Immature natural killer cell (primary cell): Measurements from ENCODE around the gene OR8G1. TPM values are rescaled to one million over a fixed set of nuclear protein-coding genes. Genes with fewer than 3 reads are reported as not detected.

Source experiments
- DNase-seq, 3 donors: peaks; one replicate each; pipeline ENCODE4 v3.0.0; 2022; ENCODE audit warnings: mixed read lengths in 1 of 3
- H3K27ac Mint-ChIP-seq, 6 donors: one replicate each; pipeline ENCODE4 v1.8.0; 2020; ENCODE audit warnings: mixed read lengths in 6 of 6, mild to moderate bottlenecking in 5 of 6, inconsistent platforms in 4 of 6, moderate library complexity in 3 of 6
- H3K27me3 Mint-ChIP-seq, 3 donors: one replicate each; pipeline ENCODE4 v1.8.0; 2020 to 2021; ENCODE audit warnings: low read depth in 3 of 3, mild to moderate bottlenecking in 3 of 3, mixed read lengths in 3 of 3, moderate library complexity in 3 of 3, inconsistent platforms in 1 of 3
- H3K36me3 Mint-ChIP-seq, 3 donors: one replicate each; pipeline ENCODE4 v1.8.0; 2020; ENCODE audit warnings: mixed read lengths in 3 of 3, inconsistent platforms in 2 of 3, mild to moderate bottlenecking in 2 of 3
- H3K4me1 Mint-ChIP-seq, 2 donors: one replicate each; pipeline ENCODE4 v1.8.0; 2020; ENCODE audit warnings: inconsistent platforms in 2 of 2, mild to moderate bottlenecking in 2 of 2, mixed read lengths in 2 of 2, moderate library complexity in 1 of 2
- H3K4me3 Mint-ChIP-seq, 5 donors: one replicate each; pipeline ENCODE4 v1.8.0; 2020; ENCODE audit warnings: mild to moderate bottlenecking in 5 of 5, mixed read lengths in 5 of 5, inconsistent platforms in 3 of 5, moderate library complexity in 3 of 5
- H3K9me3 Mint-ChIP-seq, 6 donors: one replicate each; pipeline ENCODE4 v1.8.0; 2020; ENCODE audit warnings: mild to moderate bottlenecking in 6 of 6, mixed read lengths in 6 of 6, inconsistent platforms in 4 of 6, moderate library complexity in 3 of 6
- polyA plus RNA-seq, 3 donors: library from polyadenylated mRNA; unstranded; fragments of 300-500 nt; fragmentation: Illumina TruSeq; gene quantifications; one replicate each; pipeline ENCODE4 v1.2.3, GENCODE V29; 2021

Gene OR8G1
- not detected for polyA plus RNA-seq

- Mint-ChIP-seq H3K27ac (no peak within 1 kb of the TSS), H3K4me3 (no peak within 1 kb of the TSS), H3K27me3 (peaks cover 0 to 3% (median 2%) of the 10 kb centered on the region in 3 donors), H3K36me3 (no peaks in the 10 kb centered on the region), H3K4me1 (no peaks in the 10 kb centered on the region), H3K9me3 (peaks cover 0 to 3% (median 0%) of the 10 kb centered on the region in 6 donors)
- DNase-seq = no peak
Observed at GRCh38 chr11:124240621-124241397, at the start of gene OR8G1. TSS of gene OR8G1 (plus strand) at chr11:124241095. CDS start at chr11:124249676, 8,581 bp downstream.

- Mint-ChIP-seq H3K4me1 (no peaks in the 10 kb centered on the region), H3K27ac (no peak overlapping the region), H3K9me3 (peaks cover 0 to under 1% (median 0%) of the 10 kb centered on the region in 6 donors), H3K36me3 (no peaks in the 10 kb centered on the region), H3K27me3 (no peaks in the 10 kb centered on the region), H3K4me3 (no peak overlapping the region)
- no peak for DNase-seq
Observed at GRCh38 chr11:124193221-124194010, 47.5 kb upstream of the OR8G1 start.

- H3K4me1 Mint-ChIP-seq = no peaks in the 10 kb centered on the region
- no peaks in the 10 kb centered on the region for H3K27me3 Mint-ChIP-seq
- DNase-seq = no peak
- H3K36me3 Mint-ChIP-seq = no peaks in the 10 kb centered on the region
- H3K9me3 Mint-ChIP-seq = no peaks in the 10 kb centered on the region
- H3K4me3 Mint-ChIP-seq = no peak overlapping the region
- H3K27ac Mint-ChIP-seq = no peak overlapping the region
Observed at GRCh38 chr11:124194293-124195188, 46.4 kb upstream of the OR8G1 start.

GRCh38 chr11:124195189-124195734 is 45.6 kb upstream of the OR8G1 start:
- Mint-ChIP-seq H3K4me1 (no peaks in the 10 kb centered on the region), H3K9me3 (no peaks in the 10 kb centered on the region), H3K27ac (no peak overlapping the region), H3K4me3 (no peak overlapping the region), H3K27me3 (no peaks in the 10 kb centered on the region), H3K36me3 (no peaks in the 10 kb centered on the region)
- peak in 2 of 3 donors; percentile 6 to 15 for DNase-seq

GRCh38 chr11:124197999-124198398 is 42.9 kb upstream of the OR8G1 start:
- Mint-ChIP-seq H3K36me3 (no peaks in the 10 kb centered on the region), H3K4me1 (no peaks in the 10 kb centered on the region), H3K27ac (no peak overlapping the region), H3K27me3 (no peaks in the 10 kb centered on the region), H3K9me3 (no peaks in the 10 kb centered on the region), H3K4me3 (no peak overlapping the region)
- DNase-seq = no peak

- Mint-ChIP-seq H3K27me3 (peaks cover 0 to 3% (median 0%) of the 10 kb centered on the region in 3 donors), H3K27ac (no peak overlapping the region), H3K4me3 (no peak overlapping the region), H3K9me3 (no peaks in the 10 kb centered on the region), H3K36me3 (no peaks in the 10 kb centered on the region), H3K4me1 (no peaks in the 10 kb centered on the region)
- DNase-seq = no peak
Observed at GRCh38 chr11:124198897-124199296, 42.0 kb upstream of the OR8G1 start.

- no peak for DNase-seq
- no peak overlapping the region for H3K27ac Mint-ChIP-seq
- H3K27me3 Mint-ChIP-seq = peaks cover 0 to 4% (median 3%) of the 10 kb centered on the region in 3 donors
- H3K4me1 Mint-ChIP-seq = no peaks in the 10 kb centered on the region
- H3K9me3 Mint-ChIP-seq = no peaks in the 10 kb centered on the region
- no peak overlapping the region for H3K4me3 Mint-ChIP-seq
- no peaks in the 10 kb centered on the region for H3K36me3 Mint-ChIP-seq
Observed at GRCh38 chr11:124199702-124200101, 41.2 kb upstream of the OR8G1 start.

- Mint-ChIP-seq H3K36me3 (no peaks in the 10 kb centered on the region), H3K27ac (no peak overlapping the region), H3K4me3 (no peak overlapping the region), H3K4me1 (no peaks in the 10 kb centered on the region), H3K9me3 (peaks cover 0 to 3% (median 0%) of the 10 kb centered on the region in 6 donors), H3K27me3 (peaks cover 0 to 4% (median 3%) of the 10 kb centered on the region in 3 donors)
- no peak for DNase-seq
Observed at GRCh38 chr11:124200671-124201070, 40.2 kb upstream of the OR8G1 start.

GRCh38 chr11:124202951-124203350 is 37.9 kb upstream of the OR8G1 start:
- Mint-ChIP-seq H3K4me1 (no peaks in the 10 kb centered on the region), H3K4me3 (no peak overlapping the region), H3K9me3 (peaks cover 0 to 5% (median 0%) of the 10 kb centered on the region in 6 donors), H3K27me3 (peaks cover 0 to 4% (median 3%) of the 10 kb centered on the region in 3 donors), H3K36me3 (no peaks in the 10 kb centered on the region), H3K27ac (no peak overlapping the region)
- no peak for DNase-seq

GRCh38 chr11:124204008-124204407 is 36.9 kb upstream of the OR8G1 start:
- Mint-ChIP-seq H3K4me1 (no peaks in the 10 kb centered on the region), H3K9me3 (peaks cover 0 to 5% (median 0%) of the 10 kb centered on the region in 6 donors), H3K36me3 (no peaks in the 10 kb centered on the region), H3K4me3 (no peak overlapping the region), H3K27ac (no peak overlapping the region), H3K27me3 (peaks cover 0 to 4% (median 3%) of the 10 kb centered on the region in 3 donors)
- no peak for DNase-seq

- Mint-ChIP-seq H3K4me1 (no peaks in the 10 kb centered on the region), H3K27ac (no peak overlapping the region)
Observed at GRCh38 chr11:124207102-124207792, 33.6 kb upstream of the OR8G1 start.

GRCh38 chr11:124209824-124210357 is 31.0 kb upstream of the OR8G1 start:
- Mint-ChIP-seq H3K27me3 (peaks cover 0 to 2% (median 0%) of the 10 kb centered on the region in 3 donors), H3K36me3 (no peaks in the 10 kb centered on the region), H3K4me3 (no peak overlapping the region), H3K9me3 (peaks cover 0 to 5% (median 0%) of the 10 kb centered on the region in 6 donors), H3K4me1 (no peaks in the 10 kb centered on the region), H3K27ac (no peak overlapping the region)
- DNase-seq = no peak

More at GRCh38 chr11:124207102-124207792, 33.6 kb upstream of the OR8G1 start:
- DNase-seq = no peak
- H3K36me3 Mint-ChIP-seq = no peaks in the 10 kb centered on the region
- no peak overlapping the region for H3K4me3 Mint-ChIP-seq
- H3K27me3 Mint-ChIP-seq = peaks cover 0 to 4% (median 3%) of the 10 kb centered on the region in 3 donors
- H3K9me3 Mint-ChIP-seq = peaks cover 0 to 5% (median 0%) of the 10 kb centered on the region in 6 donors
